IPS DF 4.7 (cell line): ENCODE results near the gene SGCA.

Source experiments
- DNase-seq: peaks from one replicate; pipeline ENCODE4 v3.0.0-alpha.2; 2013; ENCODE audit warnings: low spot score; ENCODE audit errors: extremely low read depth

The SGCA gene

DNA sequence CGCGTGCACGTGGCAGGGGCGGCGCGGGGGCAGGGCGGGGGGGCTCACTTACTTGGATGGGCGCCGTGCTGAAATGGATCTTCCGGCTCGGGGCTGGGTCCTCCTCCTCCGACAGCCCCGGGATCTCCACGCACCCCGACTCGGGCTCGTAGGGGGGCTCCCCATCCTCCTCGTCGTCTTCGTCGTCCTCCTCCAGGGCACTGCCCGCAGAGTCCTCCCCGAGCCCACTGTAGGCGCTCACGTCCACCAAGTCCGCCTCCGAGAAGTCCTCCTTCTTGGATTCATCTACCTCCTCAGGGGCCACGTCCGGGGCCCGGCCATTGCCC, 16.8 kb upstream of the SGCA start:
- no peak for DNase-seq

GRCh38 chr17:50149417-50150353, 16.1 kb upstream of the SGCA start:
- no peak for DNase-seq

- DNase-seq: no peak
Observed at GRCh38 chr17:50150354-50151040, 15.3 kb upstream of the SGCA start, which contains the start of gene PPP1R9B. Gene PPP1R9B (minus strand): TSS chr17:50150677. CDS start chr17:50150513, 164 bp downstream.

GRCh38 chr17:50151041-50151936, 14.5 kb upstream of the SGCA start:
- DNase-seq: no peak

- no peak for DNase-seq
Observed at GRCh38 chr17:50151937-50152547, 13.8 kb upstream of the SGCA start.

- DNase-seq: no peak
Observed at GRCh38 chr17:50152736-50153135, 13.1 kb upstream of the SGCA start.

DNA sequence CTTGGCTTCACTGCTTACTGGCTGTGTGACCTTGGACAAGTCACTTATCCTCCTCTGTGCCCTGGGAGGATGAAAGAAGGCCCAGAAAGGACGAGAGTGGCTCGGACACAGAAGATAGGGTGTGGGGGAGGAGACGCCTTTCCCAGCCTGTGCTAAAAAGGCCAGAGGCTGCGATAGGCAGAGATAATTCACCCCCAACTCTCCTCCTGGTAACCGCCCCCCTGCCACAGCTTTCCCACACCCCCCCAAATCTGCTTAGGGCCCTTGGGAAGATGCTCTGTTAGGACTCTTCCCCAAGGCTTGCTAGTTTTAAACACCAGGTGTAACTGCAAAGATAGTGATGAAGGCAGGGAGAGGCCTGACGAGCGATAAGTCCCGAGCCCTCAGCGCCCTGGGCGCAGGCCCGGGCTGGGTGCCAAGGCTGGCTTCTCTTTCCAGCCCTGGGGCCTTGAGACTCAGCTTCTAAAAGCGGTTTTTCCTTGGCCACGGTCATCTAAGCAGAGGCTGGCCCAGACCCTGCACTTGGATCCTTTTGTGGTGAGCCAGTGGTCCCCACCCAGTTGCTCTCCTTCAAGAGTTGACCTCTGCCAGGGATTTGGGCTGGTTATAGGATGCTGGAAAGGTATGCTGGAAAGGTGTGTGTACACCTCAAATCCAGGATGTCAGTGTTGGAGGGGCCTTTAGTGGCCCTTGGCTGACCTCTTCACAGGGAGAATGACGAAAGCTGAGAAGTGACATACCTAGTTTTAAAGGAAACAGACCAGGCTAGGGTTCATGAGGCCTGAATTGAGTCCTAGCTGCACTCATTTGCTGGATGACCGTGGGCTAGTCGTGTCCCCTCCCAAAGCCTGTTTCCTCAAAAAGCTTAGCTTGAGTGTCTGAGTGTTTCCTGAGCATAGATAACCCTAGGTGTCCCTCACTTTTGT, 11.9 kb upstream of the SGCA start:
- DNase-seq: no peak

- no peak for DNase-seq
Observed at GRCh38 chr17:50154604-50155003, 11.2 kb upstream of the SGCA start.

GRCh38 chr17:50155115-50155819, 10.5 kb upstream of the SGCA start:
- no peak for DNase-seq

DNA sequence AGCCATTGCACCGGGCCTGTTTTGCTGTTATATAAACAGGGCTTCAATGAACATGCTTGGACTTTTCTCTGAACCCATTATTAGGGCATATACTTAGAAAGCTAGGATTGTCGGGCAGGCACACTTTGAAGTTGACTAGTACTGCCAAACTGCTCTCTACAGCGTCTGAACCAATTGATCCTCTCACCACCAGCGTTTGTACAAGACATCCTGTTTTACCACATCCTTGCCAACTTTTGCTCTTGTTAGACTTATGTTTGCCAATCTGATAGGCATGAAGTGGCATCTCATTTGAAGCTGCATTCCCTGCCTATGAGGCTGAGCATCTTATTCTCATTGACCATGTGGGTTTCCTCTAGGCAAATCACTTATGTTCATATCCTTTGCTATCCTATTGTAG, 7.9 kb upstream of the SGCA start:
- DNase-seq: no peak

DNA sequence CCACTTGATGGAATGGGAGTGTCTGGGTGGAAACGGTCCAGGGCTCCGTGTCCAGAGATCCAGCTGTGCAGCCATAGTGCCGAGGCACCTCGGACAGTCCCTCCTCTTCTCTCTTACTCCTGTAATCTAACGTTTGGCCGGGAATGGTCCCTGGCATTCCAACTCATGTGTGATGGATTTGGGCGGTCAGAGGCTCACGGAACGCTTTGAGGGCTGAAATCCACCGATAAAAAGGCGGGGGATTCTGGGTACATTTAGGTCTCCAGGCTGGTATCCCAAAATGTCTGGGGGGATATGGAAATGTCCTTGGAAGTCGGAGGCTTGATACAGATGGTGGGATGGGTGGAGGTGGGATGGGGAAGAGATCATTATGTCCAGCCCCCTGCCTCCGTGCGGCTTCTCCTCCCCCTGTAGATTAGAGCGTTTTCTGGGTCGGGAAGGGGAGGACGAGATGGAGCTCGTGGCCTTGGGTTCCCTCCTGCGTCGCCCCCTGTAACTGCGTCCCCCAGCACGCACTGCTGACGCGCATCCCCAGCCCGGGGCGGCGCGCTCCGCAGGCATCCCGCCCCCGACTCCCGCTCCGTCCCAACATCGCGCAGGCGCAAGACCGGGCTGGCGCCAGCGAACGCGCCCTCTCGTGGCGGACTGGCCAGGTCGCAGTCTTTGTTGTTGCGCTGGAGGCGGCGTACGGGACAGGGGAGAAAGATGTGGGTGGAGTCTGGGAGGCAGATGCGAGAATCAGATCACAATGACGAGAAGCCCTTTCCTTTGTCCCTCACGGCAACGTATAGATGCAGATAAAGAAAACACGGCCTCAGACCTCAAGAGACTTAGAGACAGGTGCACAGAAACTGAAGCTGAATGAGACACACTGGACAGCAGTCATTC, 4.5 kb upstream of the SGCA start:
- no peak for DNase-seq

- no peak for DNase-seq
Observed at GRCh38 chr17:50161911-50162288, 3.9 kb upstream of the SGCA start.

GRCh38 chr17:50162466-50163254, 3.1 kb upstream of the SGCA start:
- DNase-seq: no peak

DNA sequence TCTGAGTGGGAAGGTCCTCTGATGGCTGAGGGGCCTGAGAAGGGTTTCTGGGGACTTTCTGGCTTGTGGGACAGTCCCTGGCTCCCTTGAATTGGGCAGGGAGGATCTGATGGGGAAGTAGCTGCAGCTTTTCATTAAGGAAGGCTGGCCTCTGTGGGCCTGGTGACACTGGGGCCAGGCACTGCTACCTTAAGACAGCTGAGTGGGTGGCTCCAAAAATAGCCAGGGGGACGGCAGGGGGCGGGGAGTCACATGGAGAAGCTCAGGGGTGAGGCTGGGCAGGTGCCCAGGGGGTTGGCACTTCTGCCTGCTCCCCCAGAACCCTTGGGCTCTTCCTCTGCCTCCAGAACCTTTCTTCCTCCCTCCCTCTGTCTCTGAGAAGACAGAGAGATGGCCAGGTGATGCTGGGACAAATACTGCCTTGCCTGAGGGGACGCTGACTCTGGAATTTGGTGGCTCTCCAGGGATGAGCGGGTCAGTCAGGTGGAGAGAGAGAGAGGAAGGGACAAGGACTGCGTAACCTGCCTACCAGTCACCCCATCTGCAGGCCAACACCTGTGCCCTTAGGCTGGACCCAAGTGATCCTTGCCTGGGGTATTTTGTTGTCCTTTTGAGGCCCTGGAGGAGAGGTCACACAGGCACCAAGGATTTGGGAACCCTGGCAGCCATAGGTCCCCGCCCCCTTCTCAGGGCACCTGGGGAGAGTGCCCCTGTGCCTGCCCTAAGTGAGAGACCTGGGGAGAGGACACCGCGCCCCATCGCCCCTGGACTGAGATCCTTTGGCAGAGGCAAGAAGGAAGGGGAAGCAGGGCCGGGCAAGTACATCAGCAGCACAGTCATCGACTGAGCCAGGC, 1.7 kb upstream of the SGCA start:
- no peak for DNase-seq

DNA sequence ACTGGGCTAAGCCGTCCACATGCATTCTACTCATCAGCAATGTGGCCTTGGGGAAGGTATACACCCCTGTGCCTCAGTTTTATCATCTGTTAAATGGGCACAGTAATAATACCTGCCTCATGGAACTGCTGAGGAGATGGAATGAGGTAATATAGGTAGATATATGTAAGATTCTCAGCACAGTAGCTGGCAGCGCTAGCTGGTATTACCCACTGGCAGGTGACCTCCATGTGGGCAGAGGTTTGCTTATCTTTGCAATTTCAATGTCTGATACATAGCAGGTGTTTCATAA, 1.2 kb upstream of the SGCA start:
- DNase-seq: no peak

GRCh38 chr17:50165066-50165465, 739 bp upstream of the SGCA start:
- DNase-seq: no peak

DNA sequence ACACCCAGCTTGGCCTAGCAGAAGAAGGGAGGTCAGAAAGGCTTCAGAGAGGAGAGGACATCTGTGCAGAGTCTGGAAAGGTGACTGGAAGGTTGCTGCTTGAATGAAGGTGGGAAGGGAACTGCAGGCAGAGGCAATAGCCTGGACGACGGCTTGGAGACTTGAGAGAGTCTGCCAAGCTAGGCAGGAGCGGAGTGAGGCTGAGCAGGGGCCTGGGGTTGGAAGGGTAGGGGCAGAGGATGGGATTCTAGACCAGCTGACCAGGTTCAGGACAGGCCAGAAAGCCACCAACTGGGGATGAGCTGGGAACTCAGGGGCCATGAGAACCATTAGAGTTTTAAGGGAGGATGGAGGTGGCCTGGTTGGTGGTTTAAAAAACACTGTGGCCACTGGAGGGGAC, 339 bp upstream of the SGCA start:
- no peak for DNase-seq
